GM13977 (cell line): ENCODE measurements around the gene PDE4D.

Experiments used
- DNase-seq: peaks from one replicate; pipeline ENCODE4 v3.0.0; 2012; ENCODE audit warnings: low spot score
- CTCF ChIP-seq: IDR thresholded peaks from 2 replicates; pipeline ENCODE4 v1.5.1; 2012; ENCODE audit warnings: mild to moderate bottlenecking, control low read depth; ENCODE audit not compliant: insufficient read depth; ENCODE audit errors: extremely low read depth, missing control alignments
- in situ Hi-C: fragments of 300-500 bp; cut with MboI; formaldehyde crosslinking; loops from one replicate; pipeline ENCODE4 v1.12.0; 2022; ENCODE audit warnings: low sequenced_read_pairs, low pct_unique_long_range_greater_than_20kb, mixed read lengths, inconsistent platforms; ENCODE audit not compliant: unreplicated experiment

The PDE4D gene

GRCh38 chr5:59099995-59100345 is 793.6 kb downstream of the PDE4D start:
- in situ Hi-C loops = no loop called here
- no peak for DNase-seq
- TF ChIP-seq CTCF = no peak

- no peak for TF ChIP-seq CTCF
- in situ Hi-C loops = no loop called here
- no peak for DNase-seq
These were observed 794.1 kb downstream of the PDE4D start for GRCh38 chr5:59099270-59099994.

- in situ Hi-C loops = no loop called here
- no peak for DNase-seq
These were observed 794.8 kb downstream of the PDE4D start for GRCh38 chr5:59098743-59099142.

GRCh38 chr5:59097712-59098111 is 795.8 kb downstream of the PDE4D start:
- DNase-seq = no peak
- in situ Hi-C loops = no loop called here
- no peak for TF ChIP-seq CTCF

More at GRCh38 chr5:59098743-59099142, 794.8 kb downstream of the PDE4D start:
- no peak for TF ChIP-seq CTCF

GRCh38 chr5:59097116-59097515 is 796.4 kb downstream of the PDE4D start:
- in situ Hi-C loops = no loop called here
- no peak for DNase-seq
- TF ChIP-seq CTCF = no peak

- in situ Hi-C loops = no loop called here
- DNase-seq = no peak
- TF ChIP-seq CTCF = no peak
These were observed 798.0 kb downstream of the PDE4D start for GRCh38 chr5:59095480-59095879.
